H1 (cell line): ENCODE data around the gene HOXB3. TPM values are rescaled to one million over a fixed set of nuclear protein-coding genes. Genes with fewer than 3 reads are reported as not detected.

Experiments used
- E2F6 ChIP-seq: IDR thresholded peaks from 2 replicates; pipeline ENCODE4 v1.6.1; 2012; ENCODE audit warnings: inconsistent platforms
- EGR1 ChIP-seq: IDR thresholded peaks from 2 replicates; pipeline ENCODE4 v1.6.1; 2011; ENCODE audit warnings: low read depth, low read length, borderline replicate concordance
- FOSL1 ChIP-seq: IDR thresholded peaks from 2 replicates; pipeline ENCODE4 v1.6.1; 2011; ENCODE audit warnings: mild to moderate bottlenecking, low read depth, low read length, moderate library complexity; ENCODE audit not compliant: insufficient read depth
- HDAC2 ChIP-seq, 2 experiments: fragments of 300-600 bp in 1 of 2; sonication (generic) in 1 of 2; IDR thresholded peaks; 2 replicates each; pipeline ENCODE4 v1.6.1; 2011 to 2012; ENCODE audit warnings: low read depth in 2 of 2, low read length in 2 of 2, mild to moderate bottlenecking in 2 of 2, moderate library complexity in 2 of 2, borderline replicate concordance in 1 of 2, inconsistent platforms in 1 of 2
- POU5F1 ChIP-seq: IDR thresholded peaks from 2 replicates; pipeline ENCODE4 v1.6.1; 2011; ENCODE audit warnings: low read depth, mild to moderate bottlenecking, low read length, moderate library complexity
- RNF2 ChIP-seq: fragments of 200-900, 300-1000 bp; sonication (generic); IDR thresholded peaks from 2 replicates; pipeline ENCODE4 v1.7.1; 2016; ENCODE audit warnings: borderline replicate concordance, low read depth, mild to moderate bottlenecking, antibody characterized with exemption, low read length; ENCODE audit not compliant: poor library complexity, severe bottlenecking; ENCODE audit errors: missing control alignments
- YY1 ChIP-seq: IDR thresholded peaks from 2 replicates; pipeline ENCODE4 v1.6.1; 2011; ENCODE audit warnings: low read depth, mild to moderate bottlenecking, low read length
- polyA plus RNA-seq, 7 experiments: library from polyadenylated mRNA; depleted of rRNA in 3 of 7; stranded (reverse) in 5 of 7; unstranded in 2 of 7; fragments of >200 nt in 5 of 7; fragments of 200-250 nt in 2 of 7; gene quantifications; 1 replicate in 5 of 7; 2 replicates in 1 of 7; 4 replicates in 1 of 7; pipeline versions ENCODE4 v1.2.1 to v1.2.3, GENCODE V29; 2011 to 2013; ENCODE audit warnings: missing spikeins in 2 of 7, mixed read lengths in 2 of 7
- total RNA-seq: library from RNA; stranded (reverse); fragmentation: NEBNext Ultra II Directional; extraction: Animal tissue kit (Norgen Biotek cat#: 25700); gene quantifications from 2 replicates; pipeline ENCODE4 v1.2.1, GENCODE V29; 2021

The HOXB3 gene
- total and polyA plus RNA-seq, 2 of the 8 experiments (the other 6 are each of a cell fraction or from before 2014, with no cell fraction given) = not detected

DNA sequence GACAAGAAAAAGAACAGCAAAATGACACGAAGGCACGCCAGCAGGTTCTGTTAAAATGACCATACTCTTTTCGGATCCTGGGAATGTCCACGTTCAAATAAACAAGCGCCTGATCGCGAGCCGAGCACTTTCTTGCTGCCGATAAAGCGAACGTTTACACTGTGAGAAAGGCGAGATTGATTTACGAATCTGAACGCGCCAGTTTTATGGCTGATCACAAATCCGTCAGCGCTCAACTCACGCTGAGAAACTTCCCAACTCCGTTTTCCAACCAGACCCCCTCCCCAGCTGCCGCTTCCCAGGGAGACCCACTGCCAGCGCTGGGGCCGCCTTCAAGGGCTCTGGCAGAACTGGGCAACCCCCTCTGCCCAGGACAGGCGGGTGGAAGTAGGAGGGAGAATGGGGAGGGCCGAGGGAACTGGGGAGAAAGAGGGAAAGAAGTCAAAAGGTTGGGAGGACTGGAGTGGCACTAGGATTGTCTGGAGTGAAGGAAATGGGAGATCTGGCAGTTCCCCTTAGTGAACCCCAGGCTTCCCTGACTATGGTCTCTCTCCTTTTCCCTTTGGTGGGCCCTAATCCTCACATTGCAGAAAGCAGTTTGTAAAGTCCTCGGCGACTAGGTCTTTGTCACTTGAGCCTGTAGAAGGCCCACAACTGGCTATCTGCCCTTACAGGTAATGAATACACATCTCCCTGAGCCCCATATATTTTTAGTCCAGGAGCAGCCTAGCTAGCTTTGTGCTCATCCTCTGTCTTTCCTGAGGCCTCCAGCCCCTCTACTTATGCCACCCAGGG lies 18.8 kb downstream of the HOXB3 start (continued):
- TF ChIP-seq RNF2 = peak; percentile 96
- no peak for TF ChIP-seq POU5F1
- TF ChIP-seq FOSL1 = no peak
- 0 out of 2 replicates have a peak, but pooled peaks have one; percentile 7 for TF ChIP-seq YY1
- TF ChIP-seq HDAC2 (IDR thresholded peaks at IDR 0.05; ENCODE audit: borderline replicate concordance in 1 of 2, low read depth in 2 of 2, low read length in 2 of 2) = no peak
- no peak for TF ChIP-seq E2F6
- TF ChIP-seq EGR1 = peak; percentile 34; the same call in 1 of the 2 replicates
